ENCODE data around the gene SERPINB7. TPM values are rescaled to one million over a fixed set of nuclear protein-coding genes. Genes with fewer than 3 reads are reported as not detected.

The SERPINB7 gene
- total RNA-seq, 1 experiment from 2014 or later: not detected

DNA sequence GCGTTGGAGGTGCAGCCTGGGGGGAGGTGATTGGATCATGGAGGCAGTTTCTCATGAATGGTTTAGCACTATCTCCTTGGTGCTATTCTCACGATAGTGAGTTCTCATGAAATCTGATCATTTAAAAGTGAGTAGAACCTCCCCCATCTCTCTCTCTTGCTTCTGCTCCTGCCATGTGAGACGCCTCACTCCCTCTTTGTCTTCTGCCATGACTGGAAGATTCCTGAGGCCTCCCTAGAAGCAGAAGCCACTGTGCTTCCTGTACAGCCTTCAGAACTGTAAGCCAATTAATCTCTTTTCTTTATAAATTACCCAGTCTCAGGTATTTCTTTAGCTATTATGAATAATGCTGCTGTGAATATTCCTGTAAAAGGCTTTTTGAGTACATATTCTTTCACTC lies 52.9 kb downstream of the SERPINB7 start:
- H4K5ac ChIP-seq (ENCODE audit: insufficient read length, low read depth, low read length): no peak overlapping the region
- no peak overlapping the region for H3K56ac ChIP-seq (ENCODE audit: insufficient read length, low read depth, low read length)
- H3K4ac ChIP-seq (ENCODE audit: low read depth, low read length): no peak overlapping the region
- H4K20me1 ChIP-seq (ENCODE audit: control insufficient read depth, insufficient read depth, insufficient read length): no peaks in the 10 kb centered on the region
- no peak overlapping the region for H3K9ac ChIP-seq (ENCODE audit: extremely low read depth, insufficient read length, low read length)
- no peak overlapping the region for H2AFZ ChIP-seq (ENCODE audit: low read length)
- H3K23me2 ChIP-seq (ENCODE audit: insufficient read length, low read depth, low read length, poor library complexity, severe bottlenecking): no peaks in the 10 kb centered on the region
- H3K23ac ChIP-seq (ENCODE audit: insufficient read length, low read depth, low read length): no peak overlapping the region
- no peak overlapping the region for H2AK5ac ChIP-seq (ENCODE audit: insufficient read length, low read length)
- no peak overlapping the region for H3K18ac ChIP-seq (ENCODE audit: insufficient read length, low read depth, low read length)
- no peak overlapping the region for H2BK5ac ChIP-seq (ENCODE audit: insufficient read length, low read length)
- H3K9me3 Mint-ChIP-seq: no peaks in the 10 kb centered on the region
- no peaks in the 10 kb centered on the region for H3K79me1 ChIP-seq (ENCODE audit: insufficient read depth, low read depth, low read length, poor library complexity, severe bottlenecking)
- no peak overlapping the region for H3T11ph ChIP-seq (ENCODE audit: low read length)
- DNase-seq: no peak
- no peak overlapping the region for H4K91ac ChIP-seq (ENCODE audit: insufficient read length, low read depth, low read length)
- no peak overlapping the region for H4K8ac ChIP-seq (replicated peaks; ENCODE audit: insufficient read length, low read depth, low read length)
- no peak overlapping the region for H3K27ac Mint-ChIP-seq
- H3K4me1 Mint-ChIP-seq: peaks cover 2 to 4% of the 10 kb centered on the region in 2 experiments; a peak in 2 of 4 replicates
- H3K4me3 Mint-ChIP-seq: no peak overlapping the region
- H3K27ac ChIP-seq (ENCODE audit: insufficient read length, low read depth, low read length): no peak overlapping the region
- H2BK12ac ChIP-seq (ENCODE audit: insufficient read length, low read depth, low read length): no peak overlapping the region
- H3K36me3 Mint-ChIP-seq (ENCODE audit: insufficient read depth in 1 of 3, low read depth in 3 of 3): no peaks in the 10 kb centered on the region
- no peaks in the 10 kb centered on the region for H3K27me3 ChIP-seq (ENCODE audit: insufficient read depth, low read length)
- no peaks in the 10 kb centered on the region for H3K9me3 ChIP-seq (ENCODE audit: control insufficient read depth, low read depth, low read length)
- no peak overlapping the region for H2BK20ac ChIP-seq (ENCODE audit: low read depth, low read length, poor library complexity, severe bottlenecking)
- no peaks in the 10 kb centered on the region for H3K79me2 ChIP-seq (ENCODE audit: insufficient read depth, low read length)
- H3K4me2 ChIP-seq (ENCODE audit: insufficient read depth, insufficient read length, low read length): no peak overlapping the region
- no peak overlapping the region for H2BK15ac ChIP-seq (ENCODE audit: low read depth, low read length)
- H3K4me1 ChIP-seq (ENCODE audit: insufficient read depth, low read length): no peaks in the 10 kb centered on the region
- no CpG with 5 or more reads among the region's 3 CpGs for WGBS (ENCODE audit: extremely low coverage, insufficient read length, low lambda C conversion rate)
- no peak overlapping the region for H2BK120ac ChIP-seq (ENCODE audit: low read depth, low read length, poor library complexity, severe bottlenecking)
- H3K14ac ChIP-seq (ENCODE audit: insufficient read depth, low read length): no peak overlapping the region
- H3K27me3 Mint-ChIP-seq (ENCODE audit: low read depth): no peaks in the 10 kb centered on the region
- TF ChIP-seq, protein P1, sequence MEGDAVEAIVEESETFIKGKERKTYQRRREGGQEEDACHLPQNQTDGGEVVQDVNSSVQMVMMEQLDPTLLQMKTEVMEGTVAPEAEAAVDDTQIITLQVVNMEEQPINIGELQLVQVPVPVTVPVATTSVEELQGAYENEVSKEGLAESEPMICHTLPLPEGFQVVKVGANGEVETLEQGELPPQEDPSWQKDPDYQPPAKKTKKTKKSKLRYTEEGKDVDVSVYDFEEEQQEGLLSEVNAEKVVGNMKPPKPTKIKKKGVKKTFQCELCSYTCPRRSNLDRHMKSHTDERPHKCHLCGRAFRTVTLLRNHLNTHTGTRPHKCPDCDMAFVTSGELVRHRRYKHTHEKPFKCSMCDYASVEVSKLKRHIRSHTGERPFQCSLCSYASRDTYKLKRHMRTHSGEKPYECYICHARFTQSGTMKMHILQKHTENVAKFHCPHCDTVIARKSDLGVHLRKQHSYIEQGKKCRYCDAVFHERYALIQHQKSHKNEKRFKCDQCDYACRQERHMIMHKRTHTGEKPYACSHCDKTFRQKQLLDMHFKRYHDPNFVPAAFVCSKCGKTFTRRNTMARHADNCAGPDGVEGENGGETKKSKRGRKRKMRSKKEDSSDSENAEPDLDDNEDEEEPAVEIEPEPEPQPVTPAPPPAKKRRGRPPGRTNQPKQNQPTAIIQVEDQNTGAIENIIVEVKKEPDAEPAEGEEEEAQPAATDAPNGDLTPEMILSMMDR (conservative IDR thresholded peaks at IDR 0.05): no peak

All from H9 (cell line).